Memory B cell (primary cell): ENCODE measurements around the gene ADAMTS4.

Source experiments
- ATAC-seq: fragments of 150-1000 bp; cut with Tn5 transposase; 2 replicates; pipeline ENCODE4 v1.10.0; 2021; ENCODE audit warnings: low read depth, mild to moderate bottlenecking, moderate library complexity
- DNase-seq, 2 donors: peaks; one replicate each; pipeline ENCODE4 v3.0.0; 2022; ENCODE audit warnings: low spot score in 2 of 2
- H3K27ac Mint-ChIP-seq: one replicate; pipeline ENCODE4 v1.8.0; 2022; ENCODE audit warnings: mild to moderate bottlenecking, moderate library complexity, mixed read lengths
- H3K27me3 Mint-ChIP-seq: one replicate; pipeline ENCODE4 v1.8.0; 2022; ENCODE audit warnings: mixed read lengths
- H3K36me3 Mint-ChIP-seq: one replicate; pipeline ENCODE4 v1.8.0; 2022; ENCODE audit warnings: mild to moderate bottlenecking, mixed read lengths
- H3K4me1 Mint-ChIP-seq: one replicate; pipeline ENCODE4 v1.8.0; 2022; ENCODE audit warnings: mixed read lengths
- H3K4me3 Mint-ChIP-seq: one replicate; pipeline ENCODE4 v1.8.0; 2022; ENCODE audit warnings: mild to moderate bottlenecking, moderate library complexity, mixed read lengths
- H3K9me3 Mint-ChIP-seq: one replicate; pipeline ENCODE4 v1.8.0; 2022; ENCODE audit warnings: mixed read lengths

Gene ADAMTS4

GRCh38 chr1:161195171-161195570, 3.7 kb downstream of the ADAMTS4 start:
- H3K4me3 Mint-ChIP-seq, result no peak overlapping the region

GRCh38 chr1:161193561-161194235, 5.2 kb downstream of the ADAMTS4 start:
- Mint-ChIP-seq H3K27me3 (no peaks in the 10 kb centered on the region), H3K36me3 (no peaks in the 10 kb centered on the region), H3K4me1 (peaks cover 35% of the 10 kb centered on the region), H3K9me3 (no peaks in the 10 kb centered on the region), H3K27ac (no peak overlapping the region), H3K4me3 (no peak overlapping the region)
- no peak for DNase-seq
- ATAC-seq, result no peak

More at GRCh38 chr1:161195171-161195570, 3.7 kb downstream of the ADAMTS4 start:
- ATAC-seq (peak; percentile 76), DNase-seq (no peak)
- H3K4me1 Mint-ChIP-seq, result peaks cover 32% of the 10 kb centered on the region
- H3K27ac Mint-ChIP-seq, result peak overlapping the region; percentile 24
- H3K36me3 Mint-ChIP-seq, result no peaks in the 10 kb centered on the region
- H3K9me3 Mint-ChIP-seq, result no peaks in the 10 kb centered on the region
- H3K27me3 Mint-ChIP-seq, result peaks cover 1% of the 10 kb centered on the region

GRCh38 chr1:161192476-161193465, 6.1 kb downstream of the ADAMTS4 start:
- Mint-ChIP-seq H3K36me3 (no peaks in the 10 kb centered on the region), H3K27ac (peak overlapping the region; percentile 21), H3K9me3 (no peaks in the 10 kb centered on the region), H3K4me1 (peaks cover 38% of the 10 kb centered on the region), H3K4me3 (no peak overlapping the region), H3K27me3 (no peaks in the 10 kb centered on the region)
- DNase-seq, result peak; percentile 62 to 65
- peak; percentile 89 for ATAC-seq

GRCh38 chr1:161191971-161192370, 6.9 kb downstream of the ADAMTS4 start:
- Mint-ChIP-seq H3K9me3 (no peaks in the 10 kb centered on the region), H3K27me3 (no peaks in the 10 kb centered on the region), H3K27ac (no peak overlapping the region), H3K4me1 (peaks cover 46% of the 10 kb centered on the region), H3K4me3 (no peak overlapping the region), H3K36me3 (no peaks in the 10 kb centered on the region)
- ATAC-seq (no peak), DNase-seq (no peak)

- DNase-seq (no peak), ATAC-seq (no peak)
- Mint-ChIP-seq H3K27me3 (no peaks in the 10 kb centered on the region), H3K4me3 (no peak overlapping the region), H3K4me1 (peaks cover 50% of the 10 kb centered on the region), H3K27ac (no peak overlapping the region), H3K36me3 (no peaks in the 10 kb centered on the region), H3K9me3 (no peaks in the 10 kb centered on the region)
These were observed 7.8 kb downstream of the ADAMTS4 start for GRCh38 chr1:161190962-161191521.

- ATAC-seq (no peak), DNase-seq (no peak)
- no peak overlapping the region for H3K4me3 Mint-ChIP-seq
- H3K36me3 Mint-ChIP-seq, result no peaks in the 10 kb centered on the region
- peak overlapping the region; percentile 69 for H3K27ac Mint-ChIP-seq
- no peaks in the 10 kb centered on the region for H3K9me3 Mint-ChIP-seq
- H3K27me3 Mint-ChIP-seq, result no peaks in the 10 kb centered on the region
- peaks cover 49% of the 10 kb centered on the region for H3K4me1 Mint-ChIP-seq
These were observed 9.8 kb downstream of the ADAMTS4 start for GRCh38 chr1:161189036-161189435.

- no peaks in the 10 kb centered on the region for H3K36me3 Mint-ChIP-seq
- no peaks in the 10 kb centered on the region for H3K27me3 Mint-ChIP-seq
- peaks cover 54% of the 10 kb centered on the region for H3K4me1 Mint-ChIP-seq
- H3K4me3 Mint-ChIP-seq, result peak overlapping the region; percentile 58
- ATAC-seq (no peak), DNase-seq (no peak)
- H3K27ac Mint-ChIP-seq, result peak overlapping the region; percentile 69
- H3K9me3 Mint-ChIP-seq, result no peaks in the 10 kb centered on the region
These were observed 10.5 kb downstream of the ADAMTS4 start for GRCh38 chr1:161188381-161188780.

- H3K9me3 Mint-ChIP-seq, result no peaks in the 10 kb centered on the region
- peak overlapping the region; percentile 87 for H3K27ac Mint-ChIP-seq
- DNase-seq (no peak), ATAC-seq (no peak)
- H3K36me3 Mint-ChIP-seq, result peaks cover 2% of the 10 kb centered on the region
- H3K27me3 Mint-ChIP-seq, result no peaks in the 10 kb centered on the region
- peak overlapping the region; percentile 6 for H3K4me3 Mint-ChIP-seq
- peaks cover 55% of the 10 kb centered on the region for H3K4me1 Mint-ChIP-seq
These were observed 11.5 kb downstream of the ADAMTS4 start for GRCh38 chr1:161187311-161187710.

GRCh38 chr1:161185732-161186311, 13.0 kb downstream of the ADAMTS4 start:
- H3K9me3 Mint-ChIP-seq, result no peaks in the 10 kb centered on the region
- peak overlapping the region; percentile 87 for H3K27ac Mint-ChIP-seq
- peaks cover 2% of the 10 kb centered on the region for H3K36me3 Mint-ChIP-seq
- peaks cover 53% of the 10 kb centered on the region for H3K4me1 Mint-ChIP-seq
- peak overlapping the region; percentile 84 for H3K4me3 Mint-ChIP-seq
- DNase-seq (peak in 1 of 2 donors; percentile 38), ATAC-seq (peak; percentile 67)
- H3K27me3 Mint-ChIP-seq, result no peaks in the 10 kb centered on the region

- ATAC-seq, result peak; percentile 83
- peak; percentile 51 to 72 for DNase-seq
- H3K36me3 Mint-ChIP-seq, result peaks cover 2% of the 10 kb centered on the region
- no peaks in the 10 kb centered on the region for H3K9me3 Mint-ChIP-seq
- peak overlapping the region; percentile 87 for H3K27ac Mint-ChIP-seq
- H3K4me3 Mint-ChIP-seq, result peak overlapping the region; percentile 84
- H3K4me1 Mint-ChIP-seq, result peaks cover 58% of the 10 kb centered on the region
- no peaks in the 10 kb centered on the region for H3K27me3 Mint-ChIP-seq
These were observed 13.6 kb downstream of the ADAMTS4 start for GRCh38 chr1:161185282-161185682.

GRCh38 chr1:161182214-161182613, 16.6 kb downstream of the ADAMTS4 start:
- H3K9me3 Mint-ChIP-seq, result no peaks in the 10 kb centered on the region
- H3K27ac Mint-ChIP-seq, result peak overlapping the region; percentile 43
- DNase-seq, result no peak
- ATAC-seq, result no peak
- H3K4me1 Mint-ChIP-seq, result peaks cover 55% of the 10 kb centered on the region
- H3K36me3 Mint-ChIP-seq, result peaks cover 2% of the 10 kb centered on the region
- peak overlapping the region; percentile 24 for H3K4me3 Mint-ChIP-seq
- H3K27me3 Mint-ChIP-seq, result no peaks in the 10 kb centered on the region

GRCh38 chr1:161180639-161181038, 18.2 kb downstream of the ADAMTS4 start:
- ATAC-seq, result no peak
- H3K27me3 Mint-ChIP-seq, result no peaks in the 10 kb centered on the region
- peaks cover 3% of the 10 kb centered on the region for H3K36me3 Mint-ChIP-seq
- H3K27ac Mint-ChIP-seq, result peak overlapping the region; percentile 69
- no peak for DNase-seq
- H3K9me3 Mint-ChIP-seq, result no peaks in the 10 kb centered on the region
- H3K4me1 Mint-ChIP-seq, result peaks cover 56% of the 10 kb centered on the region
- peak overlapping the region; percentile 11 for H3K4me3 Mint-ChIP-seq

GRCh38 chr1:161179698-161180097, 19.2 kb downstream of the ADAMTS4 start:
- Mint-ChIP-seq H3K4me1 (peaks cover 58% of the 10 kb centered on the region), H3K27me3 (no peaks in the 10 kb centered on the region), H3K4me3 (no peak overlapping the region), H3K9me3 (no peaks in the 10 kb centered on the region), H3K36me3 (peaks cover 9% of the 10 kb centered on the region), H3K27ac (no peak overlapping the region)
- DNase-seq (no peak), ATAC-seq (no peak)

- no peaks in the 10 kb centered on the region for H3K27me3 Mint-ChIP-seq
- no peaks in the 10 kb centered on the region for H3K9me3 Mint-ChIP-seq
- no peak for DNase-seq
- peaks cover 20% of the 10 kb centered on the region for H3K36me3 Mint-ChIP-seq
- peak overlapping the region; percentile 96 for H3K27ac Mint-ChIP-seq
- H3K4me3 Mint-ChIP-seq, result peak overlapping the region; percentile 100
- H3K4me1 Mint-ChIP-seq, result peaks cover 50% of the 10 kb centered on the region
- no peak for ATAC-seq
These were observed 21.0 kb downstream of the ADAMTS4 start for GRCh38 chr1:161177936-161178244.
